Right lobe of liver (tissue), 6 donors: Measurements from ENCODE around the gene PBOV1. TPM values are rescaled to one million over a fixed set of nuclear protein-coding genes. Genes with fewer than 3 reads are reported as not detected.
A peak's percentile ranks its signal among the peaks of the same experiment; 100 is the strongest.

Experiments
- ATAC-seq, 4 donors: fragments of 200-7000 bp; cut with Tn5 transposase; one replicate each; pipeline ENCODE4 v1.9.1; 2020; ENCODE audit warnings: mild to moderate bottlenecking in 4 of 4, moderate library complexity in 4 of 4
- DNase-seq, 3 donors: peaks; one replicate each; pipeline ENCODE4 v3.0.0-alpha.2; 2020
- H3K27ac ChIP-seq, 3 donors: fragments of 200-600 bp; one replicate each; pipeline ENCODE4 v1.8.0; 2022
- H3K27me3 ChIP-seq, 2 donors: fragments of 200-600 bp; one replicate each; pipeline ENCODE4 v1.8.0; 2022
- H3K36me3 ChIP-seq, 4 donors: fragments of 200-600 bp; sonication (generic) in 1 of 4; one replicate each; pipeline versions ENCODE4 v1.5.1 to v1.8.0; 2017 to 2022; ENCODE audit warnings: control low read depth in 1 of 4
- H3K4me1 ChIP-seq, 4 donors: fragments of 200-600 bp; sonication (generic) in 1 of 4; one replicate each; pipeline versions ENCODE4 v1.5.1 to v1.8.0; 2017 to 2022; ENCODE audit warnings: control low read depth in 1 of 4
- H3K4me3 ChIP-seq, 3 donors: fragments of 200-600 bp; one replicate each; pipeline ENCODE4 v1.8.0; 2022
- H3K9me3 ChIP-seq, 4 donors: fragments of 200-600 bp; sonication (generic) in 1 of 4; one replicate each; pipeline versions ENCODE4 v1.5.1 to v1.8.0; 2017 to 2022; ENCODE audit warnings: control low read depth in 1 of 4
- POLR2A ChIP-seq: fragments of 450-650 bp; IDR thresholded peaks from one replicate; pipeline ENCODE4 v1.6.1; 2017; ENCODE audit warnings: antibody characterized with exemption, mild to moderate bottlenecking
- WGBS: methylation state at CpG from one replicate; pipeline ENCODE4 v1.1.6; 2018; ENCODE audit warnings: low coverage, low lambda C conversion rate; ENCODE audit not compliant: insufficient coverage; ENCODE audit errors: missing lambda C conversion rate; 5-methylcytosine and 5-hydroxymethylcytosine counted together
- intact Hi-C, 2 donors: fragments of 100-400 bp; cut with DNase I; formaldehyde crosslinking; loops; one replicate each; pipeline versions ENCODE4 v1.11.2 to v1.14.1; 2022
- total RNA-seq, 6 experiments: library from RNA; depleted of rRNA in 2 of 6; stranded (reverse); fragments of >200 nt in 2 of 6; fragmentation: NEBNext Ultra II Directional in 3 of 6; extraction: Animal tissue kit (Norgen Biotek cat#: 25700) in 3 of 6; gene quantifications; one replicate each; pipeline versions ENCODE4 v1.1.0 to v1.2.4, GENCODE V29; 2016 to 2023
- TF ChIP-seq, protein P1 (sequence below), 4 donors: fragments of 200-600 bp in 3 of 4; fragments of 450-650 bp in 1 of 4; IDR thresholded peaks; one replicate each; pipeline versions ENCODE4 v1.5.1 to v1.8.0; 2016 to 2022; ENCODE audit warnings: antibody characterized with exemption in 4 of 4, mild to moderate bottlenecking in 2 of 4
- donor health status: DM: no; HTN: yes; CAD: no.
- donor health status: DM: no; HTN: no; CAD: no.
- donor health status: DM: no; HTN: no; CAD: no.
- donor health status: DM: no; HTN: yes; CAD: no.
- donor health status: DM: no; HTN: yes; CAD: no.

PBOV1 gene
- total RNA-seq, 6 experiments from 2014 or later: not detected

DNA sequence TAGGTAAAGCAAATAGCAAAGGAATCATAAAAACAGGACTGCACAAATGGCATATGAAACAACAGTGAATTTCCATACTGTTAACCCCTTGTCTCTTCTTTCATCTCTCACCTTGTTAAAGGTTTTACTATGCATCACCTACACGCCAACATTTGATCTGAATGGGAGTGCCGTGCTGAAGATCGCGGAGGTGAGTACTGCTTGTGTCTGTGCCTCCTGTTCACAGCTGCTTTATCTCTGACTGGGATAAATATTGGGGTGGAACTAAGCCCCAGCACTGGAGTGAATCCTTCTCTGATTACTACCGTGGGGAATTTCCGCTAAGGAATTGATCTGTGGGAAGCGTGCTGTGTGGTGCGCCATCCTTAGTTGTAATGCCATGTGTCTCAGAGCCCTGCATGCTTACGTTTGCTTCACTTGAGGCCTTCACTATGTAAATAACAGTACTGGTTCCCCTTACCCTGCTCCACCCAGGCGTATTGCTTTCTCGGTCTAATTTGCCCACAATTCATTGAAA, 11.4 kb upstream of the PBOV1 start:
- WGBS: 86% methylated on average over 6 of the region's 11 CpGs
- H3K4me1 ChIP-seq: peaks cover 0 to 5% (median 0%) of the 10 kb centered on the region in 4 donors
- TF ChIP-seq, protein P1, sequence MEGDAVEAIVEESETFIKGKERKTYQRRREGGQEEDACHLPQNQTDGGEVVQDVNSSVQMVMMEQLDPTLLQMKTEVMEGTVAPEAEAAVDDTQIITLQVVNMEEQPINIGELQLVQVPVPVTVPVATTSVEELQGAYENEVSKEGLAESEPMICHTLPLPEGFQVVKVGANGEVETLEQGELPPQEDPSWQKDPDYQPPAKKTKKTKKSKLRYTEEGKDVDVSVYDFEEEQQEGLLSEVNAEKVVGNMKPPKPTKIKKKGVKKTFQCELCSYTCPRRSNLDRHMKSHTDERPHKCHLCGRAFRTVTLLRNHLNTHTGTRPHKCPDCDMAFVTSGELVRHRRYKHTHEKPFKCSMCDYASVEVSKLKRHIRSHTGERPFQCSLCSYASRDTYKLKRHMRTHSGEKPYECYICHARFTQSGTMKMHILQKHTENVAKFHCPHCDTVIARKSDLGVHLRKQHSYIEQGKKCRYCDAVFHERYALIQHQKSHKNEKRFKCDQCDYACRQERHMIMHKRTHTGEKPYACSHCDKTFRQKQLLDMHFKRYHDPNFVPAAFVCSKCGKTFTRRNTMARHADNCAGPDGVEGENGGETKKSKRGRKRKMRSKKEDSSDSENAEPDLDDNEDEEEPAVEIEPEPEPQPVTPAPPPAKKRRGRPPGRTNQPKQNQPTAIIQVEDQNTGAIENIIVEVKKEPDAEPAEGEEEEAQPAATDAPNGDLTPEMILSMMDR (IDR thresholded peaks at IDR 0.05): no peak
- no peak for TF ChIP-seq POLR2A
- no peak overlapping the region for H3K27ac ChIP-seq
- no peak overlapping the region for H3K4me3 ChIP-seq
- no peaks in the 10 kb centered on the region for H3K36me3 ChIP-seq
- ATAC-seq (no peak), DNase-seq (no peak)
- H3K27me3 ChIP-seq: no peaks in the 10 kb centered on the region
- intact Hi-C loops: no loop called here
- H3K9me3 ChIP-seq: no peaks in the 10 kb centered on the region

DNA sequence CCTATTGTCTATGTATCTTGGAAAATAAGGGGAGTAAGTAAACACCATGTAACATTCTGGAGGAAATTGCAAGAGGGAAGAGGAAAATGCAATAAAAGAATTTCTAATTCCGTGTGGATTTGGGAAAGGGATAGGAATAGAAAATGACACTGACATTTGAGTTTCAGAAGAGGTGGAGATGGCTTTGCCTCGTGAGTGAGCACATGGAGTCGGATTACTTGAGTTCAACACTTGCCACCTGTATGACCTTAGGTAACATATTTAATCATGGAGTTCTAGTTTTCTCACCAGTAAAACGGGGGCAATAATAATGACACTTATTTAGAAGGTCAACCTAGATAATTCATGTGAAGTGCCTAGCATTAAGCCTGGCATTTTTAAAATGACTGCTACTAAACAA, 10.8 kb upstream of the PBOV1 start:
- Histone ChIP-seq H3K27ac (no peak overlapping the region), H3K4me3 (no peak overlapping the region), H3K27me3 (no peaks in the 10 kb centered on the region), H3K9me3 (no peaks in the 10 kb centered on the region), H3K4me1 (peaks cover 0 to 5% (median 0%) of the 10 kb centered on the region in 4 donors), H3K36me3 (no peaks in the 10 kb centered on the region)
- DNase-seq (no peak), ATAC-seq (no peak)
- intact Hi-C loops: no loop called here
- 64% methylated on average over 4 of the region's 4 CpGs for WGBS
- TF ChIP-seq, protein P1 (IDR thresholded peaks at IDR 0.05): no peak
- no peak for TF ChIP-seq POLR2A

DNA sequence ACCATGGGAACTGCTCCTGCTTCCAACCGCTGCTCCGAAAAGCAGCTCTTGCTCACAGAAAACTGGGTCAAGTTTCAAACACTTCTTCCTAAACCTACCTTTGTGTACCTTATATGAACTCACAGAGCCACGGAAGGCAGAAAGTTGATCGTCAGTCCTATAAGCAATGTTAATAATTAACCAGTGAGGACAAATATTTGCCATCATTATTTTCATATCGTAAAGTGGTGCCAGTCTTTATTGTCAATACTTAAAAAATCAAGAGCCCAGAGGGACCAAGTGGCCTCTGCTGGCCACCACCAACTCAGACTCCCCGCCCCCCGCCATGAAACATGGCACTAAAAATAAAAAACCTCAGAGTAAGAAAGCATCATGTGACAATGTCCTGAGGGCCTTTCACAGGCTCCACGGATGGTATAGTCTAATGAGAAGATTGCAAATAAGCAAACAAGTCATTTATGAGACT, 9.1 kb upstream of the PBOV1 start:
- H3K27ac ChIP-seq: no peak overlapping the region
- H3K36me3 ChIP-seq: no peaks in the 10 kb centered on the region
- ATAC-seq (peak in 1 of 4 donors; percentile 23), DNase-seq (no peak)
- H3K4me3 ChIP-seq: no peak overlapping the region
- peaks cover 0 to 5% (median 0%) of the 10 kb centered on the region in 4 donors for H3K4me1 ChIP-seq
- no peaks in the 10 kb centered on the region for H3K27me3 ChIP-seq
- WGBS: 61% methylated on average over 8 of the region's 8 CpGs
- intact Hi-C loops: no loop called here
- TF ChIP-seq POLR2A: no peak
- TF ChIP-seq, protein P1 (IDR thresholded peaks at IDR 0.05): no peak
- no peaks in the 10 kb centered on the region for H3K9me3 ChIP-seq

DNA sequence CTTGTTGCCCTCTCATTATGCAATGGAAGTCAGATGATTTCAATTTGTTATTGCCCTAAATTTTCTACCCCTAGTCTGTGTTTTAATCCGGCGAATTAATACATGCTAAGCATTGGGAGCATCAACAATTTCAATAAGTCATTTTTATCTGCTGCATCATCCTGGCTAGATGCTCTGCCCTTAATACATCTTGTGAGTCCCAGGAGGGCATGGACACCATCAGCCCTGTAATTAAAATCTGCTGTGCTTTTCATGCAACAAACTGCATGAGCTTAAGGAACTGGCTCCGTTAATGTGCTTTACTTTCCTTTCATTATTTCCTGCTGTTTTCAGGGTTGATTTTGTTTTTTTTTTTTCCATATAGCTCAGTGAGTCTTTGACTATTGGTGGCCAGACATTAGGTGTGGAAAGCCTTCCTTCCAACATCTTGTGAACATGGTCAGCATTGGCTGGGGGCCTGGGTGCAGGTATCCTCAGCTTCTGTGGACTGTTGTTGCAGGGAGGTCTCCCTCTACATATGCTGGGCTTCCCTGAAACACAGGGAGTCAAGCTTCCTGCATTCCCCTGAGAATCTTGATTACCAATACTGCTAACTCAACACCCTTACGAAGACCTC, 8.5 kb upstream of the PBOV1 start:
- peaks cover 0 to 5% (median 0%) of the 10 kb centered on the region in 4 donors for H3K4me1 ChIP-seq
- H3K36me3 ChIP-seq: no peaks in the 10 kb centered on the region
- H3K27ac ChIP-seq: no peak overlapping the region
- no peaks in the 10 kb centered on the region for H3K9me3 ChIP-seq
- ATAC-seq (no peak), DNase-seq (no peak)
- no peak overlapping the region for H3K4me3 ChIP-seq
- intact Hi-C loops: no loop called here
- 85% methylated on average over 4 of the region's 4 CpGs for WGBS
- H3K27me3 ChIP-seq: no peaks in the 10 kb centered on the region
- TF ChIP-seq, protein P1 (IDR thresholded peaks at IDR 0.05): no peak
- no peak for TF ChIP-seq POLR2A
